Measurements from ENCODE around the gene SNCG. TPM values are rescaled to one million over a fixed set of nuclear protein-coding genes. Genes with fewer than 3 reads are reported as not detected.

SNCG gene
- total RNA-seq, 1 donor from 2014 or later, result 14.6 TPM

DNA sequence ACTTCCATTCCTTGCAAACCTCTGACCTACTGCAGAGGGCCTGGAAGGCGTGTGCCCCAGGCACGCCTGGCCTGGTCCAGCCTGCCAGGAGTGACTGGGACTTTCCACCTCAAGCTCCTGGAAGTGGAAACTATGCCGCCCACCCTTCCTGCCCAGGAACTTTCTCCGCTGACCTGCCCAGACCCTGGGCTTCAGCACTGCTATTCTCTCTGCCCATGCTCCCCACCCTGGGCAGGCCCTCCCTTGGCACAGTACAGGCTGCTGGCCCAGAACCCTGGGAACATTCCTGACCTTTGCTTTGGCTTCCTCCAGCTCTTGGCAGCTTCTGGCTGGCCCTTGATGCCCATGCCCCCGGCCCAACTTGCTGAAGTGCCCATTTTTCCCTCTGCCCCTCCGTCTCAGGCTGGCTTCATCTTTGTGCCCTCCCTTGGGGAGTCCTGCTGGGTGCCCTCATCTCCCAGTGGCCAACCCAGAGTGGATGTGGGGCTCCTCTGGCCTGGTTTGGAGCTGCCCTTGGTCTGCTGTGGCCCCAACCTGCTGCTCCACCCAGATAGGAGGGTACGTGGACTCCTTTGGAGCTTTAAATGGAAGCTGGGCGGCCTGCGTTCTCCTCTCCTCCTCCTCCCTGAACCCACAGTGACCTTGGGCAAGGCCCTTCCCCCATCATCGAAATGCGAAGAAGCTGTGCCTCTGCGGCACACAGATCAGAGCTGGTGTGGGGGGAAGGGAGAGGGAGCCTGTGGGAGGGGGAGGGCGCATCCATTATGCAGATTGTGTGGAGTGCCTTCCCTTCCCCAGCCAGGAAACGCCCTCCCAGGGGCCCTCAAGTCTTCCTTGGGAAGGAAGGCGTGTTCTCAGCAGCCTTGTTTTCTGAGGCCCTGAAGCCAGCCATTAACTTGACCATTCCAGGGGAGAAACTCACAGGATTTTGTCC is 4.4 kb upstream of the SNCG start:
- TF ChIP-seq, protein P1, sequence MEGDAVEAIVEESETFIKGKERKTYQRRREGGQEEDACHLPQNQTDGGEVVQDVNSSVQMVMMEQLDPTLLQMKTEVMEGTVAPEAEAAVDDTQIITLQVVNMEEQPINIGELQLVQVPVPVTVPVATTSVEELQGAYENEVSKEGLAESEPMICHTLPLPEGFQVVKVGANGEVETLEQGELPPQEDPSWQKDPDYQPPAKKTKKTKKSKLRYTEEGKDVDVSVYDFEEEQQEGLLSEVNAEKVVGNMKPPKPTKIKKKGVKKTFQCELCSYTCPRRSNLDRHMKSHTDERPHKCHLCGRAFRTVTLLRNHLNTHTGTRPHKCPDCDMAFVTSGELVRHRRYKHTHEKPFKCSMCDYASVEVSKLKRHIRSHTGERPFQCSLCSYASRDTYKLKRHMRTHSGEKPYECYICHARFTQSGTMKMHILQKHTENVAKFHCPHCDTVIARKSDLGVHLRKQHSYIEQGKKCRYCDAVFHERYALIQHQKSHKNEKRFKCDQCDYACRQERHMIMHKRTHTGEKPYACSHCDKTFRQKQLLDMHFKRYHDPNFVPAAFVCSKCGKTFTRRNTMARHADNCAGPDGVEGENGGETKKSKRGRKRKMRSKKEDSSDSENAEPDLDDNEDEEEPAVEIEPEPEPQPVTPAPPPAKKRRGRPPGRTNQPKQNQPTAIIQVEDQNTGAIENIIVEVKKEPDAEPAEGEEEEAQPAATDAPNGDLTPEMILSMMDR (IDR thresholded peaks at IDR 0.05; ENCODE audit: unreplicated experiment), result no peak
- peaks cover 8% of the 10 kb centered on the region for H3K36me3 Mint-ChIP-seq (ENCODE audit: insufficient read depth)
- DNase-seq (ENCODE audit: low spot score, unreplicated experiment), result no peak
- peaks cover 9% of the 10 kb centered on the region for H3K9me3 Mint-ChIP-seq (ENCODE audit: low read depth)
- peak overlapping the region; percentile 88 for H3K27ac Mint-ChIP-seq
- peaks cover 25% of the 10 kb centered on the region for H3K4me1 Mint-ChIP-seq (ENCODE audit: low read depth)
- H3K4me3 Mint-ChIP-seq (ENCODE audit: low read depth), result peak overlapping the region; percentile 29
- no peaks in the 10 kb centered on the region for H3K27me3 Mint-ChIP-seq

DNA sequence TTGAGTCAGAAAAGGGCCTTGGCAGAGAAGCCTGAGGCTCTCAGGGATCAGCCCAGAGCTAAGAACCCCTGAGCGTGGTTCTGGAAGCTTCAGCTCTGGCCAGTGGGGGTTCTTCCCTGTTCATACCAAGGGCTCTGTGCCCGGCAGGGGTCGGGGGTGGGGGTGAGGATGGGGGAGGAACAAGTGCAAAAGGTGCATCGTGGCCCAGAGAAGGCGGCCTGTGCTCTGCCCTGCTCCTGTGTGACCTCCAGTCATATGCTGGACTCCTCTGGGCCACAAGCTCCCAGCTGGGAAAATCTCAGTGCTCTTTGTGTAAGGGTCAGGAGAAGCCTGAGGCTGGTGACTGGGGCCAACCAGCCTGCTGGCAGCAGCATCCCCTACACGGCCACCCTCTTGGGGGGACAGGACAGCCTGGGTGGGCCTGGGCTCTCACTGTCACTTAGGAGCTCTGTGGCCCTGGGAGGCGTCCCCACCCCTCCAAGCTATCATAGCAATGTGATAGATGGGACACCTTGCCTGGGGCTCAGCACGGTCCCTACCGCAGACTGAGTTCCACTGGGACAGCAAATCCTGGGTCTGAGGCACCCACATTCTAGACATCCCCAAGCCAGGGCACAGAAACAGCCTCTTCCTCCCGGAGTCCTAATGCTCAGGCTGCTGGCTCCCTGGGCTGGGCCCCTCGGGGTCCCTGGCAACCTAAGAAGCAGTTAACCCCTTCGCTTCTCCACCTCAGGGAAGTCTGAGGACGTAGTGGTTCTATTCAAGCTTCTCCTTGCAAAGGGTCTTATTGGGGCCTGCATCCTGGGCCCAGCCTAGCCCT is 3.5 kb upstream of the SNCG start:
- H3K27me3 Mint-ChIP-seq, result no peaks in the 10 kb centered on the region
- H3K4me3 Mint-ChIP-seq (ENCODE audit: low read depth), result no peak overlapping the region
- peaks cover 8% of the 10 kb centered on the region for H3K36me3 Mint-ChIP-seq (ENCODE audit: insufficient read depth)
- H3K27ac Mint-ChIP-seq, result peak overlapping the region; percentile 88
- H3K4me1 Mint-ChIP-seq (ENCODE audit: low read depth), result peaks cover 28% of the 10 kb centered on the region
- DNase-seq (ENCODE audit: low spot score, unreplicated experiment), result no peak
- peaks cover 9% of the 10 kb centered on the region for H3K9me3 Mint-ChIP-seq (ENCODE audit: low read depth)
- TF ChIP-seq, protein P1 (IDR thresholded peaks at IDR 0.05; ENCODE audit: unreplicated experiment), result no peak

DNA sequence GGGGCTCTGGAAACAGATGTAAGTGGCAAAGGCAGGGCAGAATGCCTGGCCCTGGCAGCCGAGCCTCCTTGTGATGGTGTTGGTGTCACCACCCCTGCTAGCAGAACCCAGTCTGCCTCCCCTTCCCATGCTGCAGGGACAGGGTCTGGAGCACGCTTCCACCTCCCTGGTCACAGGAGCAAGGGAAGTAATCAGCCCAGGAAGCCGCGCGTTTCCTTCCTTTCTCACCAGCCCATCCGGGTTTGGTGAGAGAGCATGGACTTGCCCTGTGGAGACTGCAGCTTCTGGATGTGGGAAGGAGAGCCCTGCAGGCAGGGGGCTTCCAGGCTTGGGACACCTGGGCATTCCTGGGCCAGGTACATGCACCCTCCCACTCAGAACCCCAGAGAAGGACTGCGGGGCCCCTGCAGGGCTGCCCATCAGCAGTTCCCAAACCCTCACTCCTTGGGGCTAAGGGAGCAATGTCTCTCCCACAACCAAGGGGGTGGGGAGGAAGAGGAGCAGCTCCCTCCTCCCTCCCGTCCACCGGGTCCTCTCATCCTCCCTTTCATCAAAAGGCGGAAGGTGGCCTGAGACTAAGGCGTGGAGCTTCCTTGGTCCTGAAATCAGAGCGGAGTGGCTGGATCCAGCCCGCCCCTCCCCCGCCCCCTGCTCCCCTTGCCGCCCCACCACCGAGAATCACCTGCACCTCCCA is 2.8 kb upstream of the SNCG start:
- no peak for DNase-seq (ENCODE audit: low spot score, unreplicated experiment)
- Mint-ChIP-seq H3K9me3 (ENCODE audit: low read depth) (peaks cover 9% of the 10 kb centered on the region), H3K27me3 (no peaks in the 10 kb centered on the region), H3K27ac (no peak overlapping the region), H3K4me3 (ENCODE audit: low read depth) (no peak overlapping the region), H3K4me1 (ENCODE audit: low read depth) (peaks cover 31% of the 10 kb centered on the region), H3K36me3 (ENCODE audit: insufficient read depth) (peaks cover 8% of the 10 kb centered on the region)
- TF ChIP-seq, protein P1 (IDR thresholded peaks at IDR 0.05; ENCODE audit: unreplicated experiment), result no peak

DNA sequence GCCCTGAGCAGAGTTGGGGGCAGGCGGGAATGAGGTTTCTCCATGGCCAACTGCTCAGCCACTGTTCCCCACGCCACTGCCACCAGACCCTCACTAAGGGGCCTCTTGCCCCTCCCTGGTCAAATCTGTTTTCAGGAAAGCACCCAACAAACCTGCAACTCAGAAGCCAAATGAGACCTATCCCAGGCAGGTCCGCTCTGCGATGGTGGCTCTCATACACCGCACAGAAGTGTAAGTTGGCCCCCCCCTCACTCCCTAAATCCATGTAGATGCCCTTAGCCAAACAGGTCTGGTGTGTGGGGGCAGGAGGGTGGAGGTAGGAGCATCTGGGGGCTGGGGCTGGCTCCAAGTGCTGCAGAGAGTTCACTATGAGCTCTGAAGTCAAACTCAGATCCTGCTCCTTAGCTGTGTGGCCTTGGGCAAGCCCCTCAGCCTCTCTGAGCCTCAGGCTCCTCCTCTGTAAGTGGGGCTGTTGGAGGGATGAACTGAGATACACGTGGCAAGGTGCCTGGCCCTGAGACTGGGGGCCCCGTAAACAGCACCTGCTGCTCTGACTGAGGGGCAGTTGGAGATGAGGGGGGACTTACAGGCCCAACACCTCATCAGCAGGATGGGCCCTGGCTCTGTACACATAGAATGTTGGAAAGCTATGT is 2.1 kb upstream of the SNCG start:
- Mint-ChIP-seq H3K4me3 (ENCODE audit: low read depth) (no peak overlapping the region), H3K27ac (no peak overlapping the region), H3K9me3 (ENCODE audit: low read depth) (peaks cover 9% of the 10 kb centered on the region), H3K36me3 (ENCODE audit: insufficient read depth) (peaks cover 8% of the 10 kb centered on the region), H3K4me1 (ENCODE audit: low read depth) (peaks cover 32% of the 10 kb centered on the region), H3K27me3 (no peaks in the 10 kb centered on the region)
- no peak for DNase-seq (ENCODE audit: low spot score, unreplicated experiment)
- TF ChIP-seq, protein P1 (IDR thresholded peaks at IDR 0.05; ENCODE audit: unreplicated experiment), result no peak

All from progenitor cell of endocrine pancreas (in vitro differentiated cells).